Measurements from ENCODE around the gene KRTAP10-11. TPM values are rescaled to one million over a fixed set of nuclear protein-coding genes. Genes with fewer than 3 reads are reported as not detected.

KRTAP10-11 gene
- total and polyA plus RNA-seq, 2 of the 8 experiments (the other 6 are each of a cell fraction or from before 2014, with no cell fraction given), result not detected

GRCh38 chr21:44637018-44637850 lies 9.0 kb upstream of the KRTAP10-11 start, which contains the start of gene KRTAP10-10:
Gene KRTAP10-10 (plus strand): TSS chr21:44637356. CDS start chr21:44637418, 62 bp downstream.
- H3K23me2 ChIP-seq (ENCODE audit: low read depth, low read length), result no peaks in the 10 kb centered on the region
- no peak within 1 kb of the TSS for H2BK120ac ChIP-seq (replicated peaks; ENCODE audit: low read depth, low read length)
- H3K79me1 ChIP-seq (ENCODE audit: low read depth, low read length), result no peaks in the 10 kb centered on the region
- H3K4me3 ChIP-seq (ENCODE audit: extremely low read depth in 1 of 4, insufficient read depth in 2 of 4, low read depth in 3 of 4, low read length in 4 of 4), result no peak within 1 kb of the TSS
- H3K4ac ChIP-seq (replicated peaks; ENCODE audit: insufficient read length, low read depth, low read length), result no peak within 1 kb of the TSS
- POLR2A ChIA-PET (ENCODE audit: partially characterized antibody), result no interaction called here
- FAIRE-seq (no peak), DNase-seq (ENCODE audit: low read depth in 1 of 2, low spot score in 2 of 2) (no peak)
- no peak within 1 kb of the TSS for H3K4me2 ChIP-seq (ENCODE audit: insufficient read depth in 1 of 2, low read depth in 2 of 2, low read length in 2 of 2)
- H2AK5ac ChIP-seq (ENCODE audit: low read depth, low read length), result no peak within 1 kb of the TSS
- no peaks in the 10 kb centered on the region; a peak in 1 of 7 replicates for H3K4me1 ChIP-seq (replicated peaks in 1 of 4; ENCODE audit: control insufficient read depth in 3 of 4, insufficient read depth in 4 of 4, low read length in 3 of 4)
- H3K9me3 ChIP-seq (ENCODE audit: insufficient read depth in 2 of 2, low read depth in 1 of 2, low read length in 1 of 2), result peaks cover 3 to 10% of the 10 kb centered on the region in 2 experiments; a peak in 3 of 4 replicates
- no peak within 1 kb of the TSS for H3K14ac ChIP-seq (ENCODE audit: insufficient read length)
- H3K27ac ChIP-seq (ENCODE audit: low read depth, low read length), result no peak within 1 kb of the TSS
- no peak within 1 kb of the TSS; the same call in 1 of the 2 replicates for H4K8ac ChIP-seq (ENCODE audit: extremely low read depth, insufficient read depth, low read length)
- no peak within 1 kb of the TSS for H3K23ac ChIP-seq (ENCODE audit: insufficient read length)
- no peak within 1 kb of the TSS for H3K18ac ChIP-seq (ENCODE audit: extremely low read depth, low read length)
- H2BK20ac ChIP-seq (ENCODE audit: low read length), result no peak within 1 kb of the TSS
- H3K79me2 ChIP-seq (ENCODE audit: control insufficient read depth in 1 of 2, insufficient read depth in 2 of 2, low read length in 2 of 2), result no peaks in the 10 kb centered on the region
- H2BK12ac ChIP-seq (ENCODE audit: low read depth, low read length), result no peak within 1 kb of the TSS
- 0 out of 2 replicates have a peak within 1 kb of the TSS, but pooled peaks have one; percentile 40 for H2BK15ac ChIP-seq (ENCODE audit: low read length)
- no peaks in the 10 kb centered on the region for H3K27me3 ChIP-seq (replicated peaks in 1 of 4; ENCODE audit: control insufficient read depth in 3 of 4, extremely low read depth in 1 of 4, insufficient read depth in 3 of 4, low read length in 3 of 4)
- H2AFZ ChIP-seq (ENCODE audit: low read length), result no peak within 1 kb of the TSS
- H4K91ac ChIP-seq (replicated peaks; ENCODE audit: insufficient read length, low read length), result peak within 1 kb of the TSS; percentile 54
- CTCF ChIA-PET (ENCODE audit: partially characterized antibody), result no interaction called here
- 86% methylated on average over 9 of the region's 21 CpGs; no CpG with 5 or more reads in 1 of the 2 experiments for WGBS, 2 experiments (ENCODE audit: extremely low coverage in 1 of 2, insufficient coverage in 1 of 2, insufficient read length in 1 of 2, insufficient replicate concordance in 2 of 2, low coverage in 1 of 2, low lambda C conversion rate in 2 of 2, missing lambda C conversion rate in 1 of 2)
- no peaks in the 10 kb centered on the region for H3K36me3 ChIP-seq (ENCODE audit: control insufficient read depth in 2 of 4, insufficient read depth in 4 of 4, low read length in 3 of 4)
- peaks cover 0 to 3% of the 10 kb centered on the region in 2 experiments for H4K20me1 ChIP-seq (replicated peaks in 1 of 2; ENCODE audit: control insufficient read depth in 1 of 2, insufficient read depth in 2 of 2, low read length in 2 of 2)
- no peak within 1 kb of the TSS for H3K9ac ChIP-seq (replicated peaks in 1 of 4; ENCODE audit: extremely low read depth in 1 of 4, low read depth in 3 of 4, low read length in 3 of 4)
- H2BK5ac ChIP-seq (ENCODE audit: low read depth, low read length), result peak within 1 kb of the TSS; percentile 9; the same call in 1 of the 2 replicates
- no peak within 1 kb of the TSS for H4K5ac ChIP-seq (ENCODE audit: insufficient read length, low read depth, low read length)
- no peak within 1 kb of the TSS for H3K56ac ChIP-seq (replicated peaks; ENCODE audit: insufficient read length, low read depth, low read length)
- TF ChIP-seq RFX5 (IDR thresholded peaks at IDR 0.05; ENCODE audit: borderline replicate concordance, low read depth, low read length), result no peak
- no peak for TF ChIP-seq SIRT6 (IDR thresholded peaks at IDR 0.05; ENCODE audit: low read length)
- no peak for TF ChIP-seq NRF1 (IDR thresholded peaks at IDR 0.05; ENCODE audit: low read depth, low read length)
- TF ChIP-seq MAFK (IDR thresholded peaks at IDR 0.05; ENCODE audit: low read depth, low read length), result no peak
- no peak for TF ChIP-seq EP300 (IDR thresholded peaks at IDR 0.05; ENCODE audit: borderline replicate concordance in 1 of 2, low read depth in 2 of 2, low read length in 2 of 2)
- no peak for TF ChIP-seq TEAD4 (IDR thresholded peaks at IDR 0.05; ENCODE audit: low read depth, low read length)
- no peak for TF ChIP-seq CTCF (IDR thresholded peaks at IDR 0.05; ENCODE audit: control extremely low read depth in 1 of 3, insufficient read depth in 1 of 3, low read depth in 1 of 3, low read length in 3 of 3)
- no peak for TF ChIP-seq BRCA1 (IDR thresholded peaks at IDR 0.05; ENCODE audit: low read depth, low read length)
- TF ChIP-seq BCL11A (IDR thresholded peaks at IDR 0.05; ENCODE audit: low read depth in 2 of 2, low read length in 2 of 2), result no peak
- no peak for TF ChIP-seq TBP (IDR thresholded peaks at IDR 0.05; ENCODE audit: low read depth, low read length)
